ENCODE measurements around the gene MAML3.
A peak's percentile ranks its signal among the peaks of the same experiment; 100 is the strongest.

Gene MAML3

GRCh38 chr4:140153718-140154571, at the start of gene MAML3:
Gene MAML3, minus strand, starts transcription at chr4:140154184. Its CDS starts 857 bp downstream, at chr4:140153327.
- DNase-seq (ENCODE audit: low read depth): peak; percentile 97

- DNase-seq (ENCODE audit: low read depth): no peak
Measured at GRCh38 chr4:140198942-140199341, 45.0 kb upstream of the MAML3 start.

DNA sequence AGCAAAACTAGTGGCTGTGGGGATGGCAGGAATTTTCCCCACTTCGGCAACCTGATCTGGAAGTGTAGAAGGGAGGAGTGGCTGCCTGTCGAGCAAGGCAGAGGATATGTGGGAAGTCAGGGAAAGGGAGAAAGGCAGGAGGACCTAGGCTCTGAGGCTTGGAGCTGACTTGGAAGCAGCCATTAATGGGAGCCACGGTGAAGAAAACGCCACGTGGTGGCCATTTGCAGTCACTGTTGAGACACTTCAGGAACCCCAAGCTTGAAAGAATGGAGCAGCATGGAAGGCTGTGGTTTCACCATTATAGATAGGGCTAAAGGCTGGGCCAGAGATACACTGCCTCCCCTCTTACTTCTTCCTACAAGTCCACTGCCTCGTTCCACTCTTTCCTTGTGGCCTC, 41.8 kb upstream of the MAML3 start:
- no peak for DNase-seq (ENCODE audit: low read depth)

GRCh38 chr4:140189805-140190204, 35.8 kb upstream of the MAML3 start:
- DNase-seq (ENCODE audit: low read depth): no peak

GRCh38 chr4:140188975-140189374, 35.0 kb upstream of the MAML3 start:
- DNase-seq (ENCODE audit: low read depth): peak; percentile 90

GRCh38 chr4:140187316-140187695, 33.3 kb upstream of the MAML3 start:
- no peak for DNase-seq (ENCODE audit: low read depth)

- peak; percentile 80 for DNase-seq (ENCODE audit: low read depth)
Measured at GRCh38 chr4:140186651-140187315, 32.8 kb upstream of the MAML3 start.

DNA sequence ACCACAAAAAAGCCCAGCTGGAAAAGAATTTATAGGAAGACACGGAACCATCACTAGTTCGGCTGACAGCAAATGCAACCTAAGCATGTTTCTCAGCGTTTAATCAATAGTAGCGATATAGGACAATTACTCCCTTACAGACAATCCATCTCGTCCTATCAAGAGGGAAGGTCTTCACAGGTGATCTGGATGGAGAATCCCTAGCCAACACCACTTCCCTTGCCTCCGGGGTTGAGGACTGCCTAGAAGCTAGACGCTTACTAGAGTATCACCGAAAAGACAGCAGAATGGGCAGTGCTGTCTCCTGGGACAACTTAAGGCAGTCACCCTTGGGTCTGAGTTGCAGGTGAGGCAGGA, 32.1 kb upstream of the MAML3 start:
- DNase-seq (ENCODE audit: low read depth): no peak

DNA sequence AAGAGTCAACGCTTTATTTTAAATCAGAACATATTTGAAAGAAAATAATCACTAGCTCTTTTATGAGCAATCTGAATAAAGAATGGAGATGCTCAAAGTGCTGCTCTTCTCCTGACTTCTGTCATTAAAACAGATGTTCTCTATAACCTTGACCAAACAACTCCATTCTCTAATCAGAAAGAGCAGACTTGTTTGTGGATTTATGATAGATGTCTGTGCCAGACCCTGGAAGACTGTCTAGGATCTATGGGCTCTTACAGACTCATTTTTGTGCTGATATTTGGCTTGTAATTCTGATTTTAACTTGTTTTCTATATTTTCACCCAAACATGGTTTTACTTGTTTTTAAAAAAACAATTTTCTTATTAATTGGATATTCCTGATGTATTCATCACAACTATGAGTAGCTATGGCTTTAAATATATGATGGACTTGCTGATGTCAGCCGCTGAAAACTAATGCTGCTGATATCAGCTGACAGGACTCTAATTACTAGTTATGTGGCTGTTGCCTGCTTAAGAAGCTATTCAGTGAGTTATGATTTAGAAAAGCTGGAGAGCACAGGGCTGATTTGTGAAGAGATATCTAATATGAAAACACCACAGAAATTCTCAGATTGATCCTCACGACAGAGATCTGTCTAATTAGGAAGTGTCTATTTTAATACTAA, 31.6 kb upstream of the MAML3 start:
- no peak for DNase-seq (ENCODE audit: low read depth)

- DNase-seq (ENCODE audit: low read depth): no peak
Measured at GRCh38 chr4:140183270-140183669, 29.3 kb upstream of the MAML3 start.

DNA sequence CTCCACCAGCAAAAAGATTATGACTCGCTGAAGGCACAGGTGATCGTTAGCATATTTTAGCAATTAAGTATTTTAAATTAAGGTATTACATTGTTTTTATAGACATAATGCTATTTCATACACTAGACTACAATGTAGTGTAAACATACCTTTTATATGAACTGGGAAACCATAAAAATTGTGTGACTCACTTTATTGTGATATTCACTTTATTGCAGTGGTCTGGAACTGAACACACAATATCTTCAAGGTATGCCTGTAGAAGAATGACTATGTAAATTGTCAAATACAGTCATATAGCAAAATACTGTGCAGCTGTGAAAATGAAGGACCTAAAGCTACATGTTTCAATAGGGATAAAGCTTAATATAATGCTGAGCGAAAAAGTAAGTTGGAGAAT, 26.6 kb upstream of the MAML3 start:
- no peak for DNase-seq (ENCODE audit: low read depth)

GRCh38 chr4:140176735-140177134, 22.8 kb upstream of the MAML3 start:
- DNase-seq (ENCODE audit: low read depth): peak; percentile 41

- no peak for DNase-seq (ENCODE audit: low read depth)
Measured at GRCh38 chr4:140174543-140174942, 20.6 kb upstream of the MAML3 start.

- peak; percentile 84 for DNase-seq (ENCODE audit: low read depth)
Measured at GRCh38 chr4:140172960-140173359, 19.0 kb upstream of the MAML3 start.

DNA sequence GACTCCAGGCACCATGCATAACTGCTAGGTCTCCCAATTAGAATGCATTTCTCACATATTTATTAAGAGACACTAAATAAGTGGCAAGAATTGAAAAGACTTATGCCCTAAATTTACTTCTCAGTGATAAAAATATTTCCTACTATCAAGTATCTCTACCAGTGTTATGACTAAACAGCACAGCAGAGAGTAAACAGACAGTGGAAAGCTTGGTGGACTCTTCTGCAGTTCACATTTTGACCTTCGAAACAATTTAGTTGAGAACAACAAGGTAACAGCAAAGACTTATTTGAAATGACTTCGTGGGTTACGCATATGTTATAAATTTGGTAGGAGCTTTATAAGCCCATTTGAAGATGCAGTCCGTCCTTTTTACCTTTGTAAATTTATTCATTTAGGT, 16.3 kb upstream of the MAML3 start:
- no peak for DNase-seq (ENCODE audit: low read depth)

- no peak for DNase-seq (ENCODE audit: low read depth)
Measured at GRCh38 chr4:140168936-140169335, 15.0 kb upstream of the MAML3 start.

- DNase-seq (ENCODE audit: low read depth): peak; percentile 78
Measured at GRCh38 chr4:140168474-140168873, 14.5 kb upstream of the MAML3 start.

DNA sequence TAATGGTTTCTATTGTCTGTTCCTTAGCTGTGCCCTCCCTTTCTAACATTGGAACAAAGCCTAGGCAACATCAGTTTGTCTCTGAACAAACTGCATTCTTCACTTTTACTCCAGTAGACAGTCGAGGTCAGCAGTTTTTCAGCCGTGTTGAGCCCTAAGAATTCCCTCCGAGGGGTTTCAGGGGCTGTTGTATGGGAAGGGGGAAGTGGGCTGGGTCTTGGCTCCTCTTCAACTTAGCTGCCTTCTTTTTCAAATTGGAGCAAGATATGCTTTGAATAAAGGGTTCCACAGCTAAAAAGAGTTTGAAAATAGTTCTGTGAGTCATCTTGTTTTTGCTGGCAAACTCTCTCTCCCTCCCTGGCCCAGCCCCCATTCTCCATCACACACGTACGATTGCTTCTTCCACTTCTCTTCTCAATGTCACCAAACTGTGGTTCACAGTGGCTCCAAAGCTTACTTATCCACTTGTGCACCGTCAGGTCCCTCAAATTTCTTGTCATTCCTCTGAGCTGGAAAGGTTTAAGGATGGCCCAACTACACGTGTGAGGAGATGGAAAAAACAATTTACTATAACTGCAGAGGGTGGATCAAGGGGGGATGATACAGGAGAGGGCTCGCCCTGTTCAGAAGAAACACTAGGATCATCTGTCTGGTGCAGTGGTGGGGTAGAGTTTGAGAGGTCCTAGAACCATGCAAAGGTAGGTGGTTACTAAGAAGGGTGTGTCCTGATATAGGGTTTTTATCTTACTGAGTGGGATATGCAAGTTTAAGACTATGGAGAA, 9.2 kb upstream of the MAML3 start:
- DNase-seq (ENCODE audit: low read depth): peak; percentile 51

DNA sequence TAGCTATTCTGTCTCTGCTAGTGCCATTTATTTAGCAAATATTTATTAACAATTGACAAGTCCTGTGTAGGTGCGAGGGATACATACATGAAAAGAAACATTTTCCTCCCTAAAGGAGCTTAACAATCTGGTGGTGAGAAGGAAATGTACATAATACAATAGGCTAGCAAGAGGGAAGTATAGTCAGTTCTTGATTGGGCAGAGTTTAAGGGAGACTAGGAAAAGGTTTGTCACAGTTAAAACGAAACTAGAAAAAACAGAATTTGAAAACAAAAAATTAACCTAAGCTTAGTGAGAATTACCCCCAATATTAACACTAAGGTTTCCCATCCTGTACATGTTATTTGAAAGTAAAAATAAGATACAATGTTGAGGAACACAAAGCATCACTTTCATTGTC, 8.6 kb upstream of the MAML3 start:
- DNase-seq (ENCODE audit: low read depth): no peak

GRCh38 chr4:140158365-140159030, 4.5 kb upstream of the MAML3 start:
- no peak for DNase-seq (ENCODE audit: low read depth)

GRCh38 chr4:140157341-140157740, 3.4 kb upstream of the MAML3 start:
- no peak for DNase-seq (ENCODE audit: low read depth)
